HG02610 (cell line): ENCODE measurements around the gene PEX13.
A peak's percentile ranks its signal among the peaks of the same experiment; 100 is the strongest.

ENCODE experiments used
- ATAC-seq: cut with Tn5 transposase; IDR thresholded peaks from one replicate; pipeline ENCODE4 v1.9.1; 2021; ENCODE audit warnings: mild to moderate bottlenecking, moderate library complexity; ENCODE audit not compliant: unreplicated experiment

PEX13 gene

DNA sequence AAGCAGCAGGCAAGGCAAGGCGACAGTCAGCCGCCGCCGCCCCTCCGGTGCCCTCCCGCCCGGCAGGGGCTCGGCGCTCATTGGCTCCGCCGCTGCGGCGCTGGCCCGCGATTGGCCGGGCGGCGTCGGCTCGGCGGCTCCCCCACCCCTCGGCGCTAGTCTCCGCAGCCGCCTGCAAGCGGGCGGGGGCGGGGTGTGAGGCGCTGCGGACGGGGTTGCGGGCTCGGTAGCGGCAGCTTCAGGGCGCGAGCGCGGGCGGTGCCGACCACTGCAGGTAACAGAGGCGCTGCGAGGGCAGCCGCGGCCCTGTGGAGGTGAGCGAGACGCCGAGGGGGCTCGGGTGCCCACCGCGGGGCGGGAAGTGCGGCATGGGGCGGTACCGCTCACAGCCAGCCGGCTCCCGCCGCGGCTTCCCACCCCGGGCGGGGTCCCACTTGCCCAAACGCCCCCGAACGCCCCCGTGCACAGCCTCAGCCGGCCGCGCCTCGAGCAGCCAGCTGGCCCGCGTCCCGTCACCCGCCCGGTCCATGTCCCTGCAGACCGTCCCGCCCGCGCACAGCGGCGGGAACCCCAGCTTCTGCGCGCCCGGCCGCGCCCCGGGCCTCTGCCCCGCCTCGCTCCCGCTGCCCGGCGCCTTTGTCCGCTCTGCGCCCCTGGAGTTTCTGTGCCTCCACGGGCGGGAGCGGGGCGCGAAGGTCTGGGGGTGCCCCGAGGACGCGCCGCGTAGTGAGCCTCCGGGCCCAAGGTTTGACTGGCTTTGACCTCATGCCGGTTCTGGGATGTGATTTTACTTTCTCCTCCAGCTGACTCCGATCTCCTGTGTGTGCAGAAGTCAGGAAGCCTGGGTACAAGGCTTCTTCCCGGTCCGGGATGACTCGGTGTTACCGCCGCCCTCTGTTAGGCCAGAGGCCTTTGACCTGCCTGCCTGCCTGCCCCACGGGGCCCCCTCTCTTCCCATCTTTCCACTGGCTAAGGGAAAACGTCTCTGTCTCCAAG is 48.5 kb downstream of the PEX13 start, which contains the start of gene SANBR:
SANBR (plus strand) TSS at position 158 of the 996 bp plus-strand sequence. CDS start 4,480 bp downstream, outside the sequence.
- peak; percentile 98 for ATAC-seq

DNA sequence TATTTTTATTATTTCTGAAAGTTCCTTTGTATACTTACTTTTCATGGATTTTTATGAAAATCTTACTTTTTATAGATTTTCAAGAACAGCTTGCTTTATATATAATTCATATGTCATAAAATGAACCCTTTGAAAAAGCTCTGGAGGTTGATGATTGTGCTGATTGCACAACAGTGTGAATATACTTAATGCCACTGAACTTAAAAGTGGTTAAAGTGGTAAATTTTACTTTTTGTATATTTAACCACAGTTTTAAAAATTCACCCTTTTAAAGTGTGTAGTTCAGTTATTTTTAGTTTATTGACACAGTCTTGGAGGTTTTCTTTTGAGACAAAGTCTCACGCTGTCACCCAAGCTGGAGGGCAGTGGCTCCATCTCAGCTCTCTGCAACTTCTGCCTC is 56.6 kb downstream of the PEX13 start:
- ATAC-seq: no peak

DNA sequence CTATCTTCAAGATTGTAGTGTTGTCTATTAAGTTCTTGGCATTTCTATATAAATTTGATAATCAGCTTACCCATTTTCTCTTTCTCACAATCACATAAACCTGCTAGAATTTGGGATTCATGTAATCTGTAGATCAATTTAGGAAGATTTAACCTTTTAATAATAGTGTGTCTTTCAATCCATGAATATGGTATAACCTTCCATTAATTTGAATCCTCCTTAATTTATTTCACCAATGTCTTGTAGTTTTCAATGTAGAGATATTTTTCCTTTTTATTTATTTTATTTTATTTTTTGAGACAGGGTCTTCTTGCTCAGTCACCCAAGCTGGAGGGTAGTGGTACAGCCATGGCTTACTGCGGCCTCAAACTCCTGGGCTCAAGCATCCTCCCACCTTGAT is 68.4 kb downstream of the PEX13 start:
- no peak for ATAC-seq

DNA sequence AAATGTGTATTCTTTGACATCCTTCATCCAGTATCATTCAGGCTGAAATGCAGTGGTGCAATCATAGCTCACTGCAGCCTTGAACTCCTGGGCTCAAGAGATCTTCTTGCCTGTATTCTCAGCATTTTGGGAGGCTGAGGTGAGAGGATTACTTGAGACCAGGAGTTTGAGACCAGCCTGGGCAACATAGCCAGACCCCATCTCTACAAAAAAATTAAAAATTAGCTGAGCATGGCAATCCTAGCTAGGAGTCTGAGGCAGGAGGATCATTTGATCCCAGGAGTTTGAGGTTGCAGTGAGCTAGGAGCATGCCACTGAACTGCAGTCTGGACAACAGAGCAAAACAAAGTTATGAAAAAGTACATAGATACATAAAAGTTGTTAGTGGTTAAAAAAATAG is 72.3 kb downstream of the PEX13 start:
- ATAC-seq: no peak

DNA sequence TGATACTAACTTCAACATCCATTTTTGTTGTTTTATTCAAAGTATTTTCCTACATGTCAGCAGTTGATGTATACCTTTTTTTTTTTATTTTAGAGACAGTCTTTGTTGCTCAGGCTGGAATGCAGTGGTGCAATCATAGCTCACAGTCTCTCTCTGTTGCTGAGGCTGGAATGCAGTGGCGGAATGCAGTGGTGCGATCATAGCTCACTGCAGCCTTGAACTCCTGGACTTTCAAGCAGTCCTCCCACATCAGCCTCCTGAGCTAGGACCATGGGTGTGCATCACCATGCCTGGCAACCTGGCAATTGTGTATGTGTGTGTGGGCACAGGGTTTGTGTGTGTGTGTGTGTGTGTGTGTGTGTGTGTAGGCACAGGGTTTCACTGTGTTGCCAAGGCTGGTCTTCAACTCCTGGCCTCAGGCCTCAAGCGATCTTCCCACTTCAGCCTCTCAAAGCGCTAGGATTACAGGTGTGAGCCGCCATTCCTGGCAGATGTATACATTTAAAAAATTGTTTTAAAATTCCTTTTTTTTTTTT is 72.9 kb downstream of the PEX13 start:
- ATAC-seq: no peak

DNA sequence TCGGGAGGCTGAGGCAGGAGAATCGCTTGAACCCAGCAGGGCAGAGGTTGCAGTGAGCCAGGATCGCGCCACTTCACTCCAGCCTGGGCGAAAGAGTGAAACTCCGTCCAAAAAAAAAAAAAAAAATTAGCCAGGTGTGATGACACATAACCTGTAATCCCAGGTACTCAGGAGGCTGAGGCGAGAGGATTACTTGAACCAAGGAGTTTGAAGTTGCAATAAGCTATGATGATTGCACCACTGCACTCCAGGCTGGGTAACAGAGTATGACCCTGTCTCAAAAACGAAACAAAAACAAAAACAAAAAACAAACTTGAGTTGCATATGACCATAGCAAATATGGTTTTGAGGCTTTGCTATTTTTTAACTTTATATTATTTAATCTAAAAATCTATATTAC is 74.0 kb downstream of the PEX13 start:
- ATAC-seq: no peak

DNA sequence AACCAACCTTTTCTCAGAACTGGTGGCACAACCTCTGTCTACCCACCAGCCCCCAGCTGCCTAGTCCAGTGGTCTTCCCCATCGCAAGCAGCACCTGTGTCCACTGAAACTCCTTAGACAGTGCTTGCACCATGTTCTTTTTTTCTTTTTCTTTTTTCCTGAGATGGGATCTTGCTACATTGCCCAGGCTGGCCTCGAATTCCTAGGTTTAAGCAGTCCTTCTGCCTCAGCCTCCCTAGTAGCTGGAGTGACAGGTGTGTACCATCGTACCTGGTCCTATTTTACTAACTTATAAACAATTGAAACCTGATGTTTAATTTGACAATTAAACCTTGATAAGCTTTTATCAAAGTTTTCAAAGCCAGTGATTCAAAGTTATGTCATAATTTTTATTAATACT is 78.9 kb downstream of the PEX13 start:
- ATAC-seq: no peak

DNA sequence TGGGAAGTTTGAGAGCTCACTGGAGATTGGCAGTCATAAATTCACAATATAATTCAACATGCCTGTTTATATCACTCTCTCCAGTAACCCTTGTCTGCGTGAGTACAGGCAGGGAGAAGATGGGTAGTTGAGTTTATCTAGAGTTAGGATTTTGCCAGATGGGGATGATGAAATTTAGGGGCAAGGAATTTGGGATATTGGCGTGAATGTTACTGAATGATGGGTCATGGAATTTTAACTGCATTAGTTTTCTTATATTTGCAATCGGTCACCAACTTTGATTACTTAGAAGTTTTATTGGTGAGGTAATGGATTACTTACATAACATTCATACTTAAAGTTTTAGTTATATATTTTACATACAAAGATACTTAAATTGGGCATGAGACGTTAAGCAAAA is 83.3 kb downstream of the PEX13 start:
- no peak for ATAC-seq
